HEK293 (cell line): ENCODE data around the gene MPHOSPH9.

Experiments used
- CTCF ChIA-PET: fragments of 350-600 bp; formaldehyde crosslinking; extraction: SDS; loops from one replicate; lab custom pipeline; 2021; ENCODE audit warnings: antibody characterized with exemption; lab: Yijun Ruan, JAX
- POLR2A ChIA-PET: fragments of 300-600 bp; formaldehyde crosslinking; extraction: SDS; loops from one replicate; lab custom pipeline; 2020; ENCODE audit warnings: antibody characterized with exemption, inconsistent platforms; lab: Yijun Ruan, JAX
- H3K27ac ChIP-seq: fragments of 200-500 bp; sonication (Bioruptor generic); 2 replicates; pipeline ENCODE4 v1.5.1; 2014; ENCODE audit warnings: low read depth, low read length, control low read depth, inconsistent platforms; ENCODE audit errors: extremely low read depth
- H3K36me3 ChIP-seq, 2 experiments: fragments of 200-500 bp in 1 of 2; sonication (Bioruptor generic) in 1 of 2; 1 replicate in 1 of 2; 2 replicates in 1 of 2; pipeline ENCODE4 v1.5.1; 2014 to 2017; ENCODE audit warnings: inconsistent platforms in 2 of 2, low read length in 2 of 2; ENCODE audit not compliant: control insufficient read depth in 2 of 2, insufficient read depth in 1 of 2
- H3K4me1 ChIP-seq: fragments of 200-500 bp; sonication (Bioruptor generic); 2 replicates; pipeline ENCODE4 v1.5.1; 2014; ENCODE audit warnings: mild to moderate bottlenecking, low read length, inconsistent platforms; ENCODE audit not compliant: control insufficient read depth, insufficient read depth
- H3K4me3 ChIP-seq: 2 replicates; pipeline ENCODE4 v1.5.1; 2011; ENCODE audit warnings: low read depth, mild to moderate bottlenecking, control low read depth, low read length, moderate library complexity
- H3K9me3 ChIP-seq: fragments of 200-500 bp; sonication (Bioruptor generic); 2 replicates; pipeline ENCODE4 v1.5.1; 2014; ENCODE audit warnings: low read depth, low read length, inconsistent platforms; ENCODE audit not compliant: control insufficient read depth, insufficient read depth
- FEZF1 ChIP-seq: fragments of 450-650 bp; formaldehyde crosslinking; IDR thresholded peaks from 2 replicates; pipeline ENCODE4 v1.5.1; 2016; ENCODE audit warnings: missing biosample characterization, missing genetic modification characterization
- ZEB2 ChIP-seq: fragments of 450-650 bp; formaldehyde crosslinking; IDR thresholded peaks from 2 replicates; pipeline ENCODE4 v1.5.1; 2016; ENCODE audit warnings: missing biosample characterization, missing genetic modification characterization
- ZNF335 ChIP-seq: fragments of 450-650 bp; formaldehyde crosslinking; conservative IDR thresholded peaks from 2 replicates; pipeline ENCODE4 v1.5.1; 2016; ENCODE audit warnings: missing biosample characterization, missing genetic modification characterization
- ZNF341 ChIP-seq: fragments of 450-650 bp; formaldehyde crosslinking; IDR thresholded peaks from 2 replicates; pipeline ENCODE4; 2016; ENCODE audit warnings: low read depth, missing biosample characterization, missing genetic modification characterization
- ZNF571 ChIP-seq: fragments of 450-650 bp; formaldehyde crosslinking; IDR thresholded peaks from 2 replicates; pipeline ENCODE4 v1.5.0; 2017; ENCODE audit warnings: missing biosample characterization, missing genetic modification characterization
- ZSCAN23 ChIP-seq: fragments of 450-650 bp; formaldehyde crosslinking; IDR thresholded peaks from 2 replicates; pipeline ENCODE4 v1.5.1; 2016; ENCODE audit warnings: missing biosample characterization, missing genetic modification characterization
- ZSCAN30 ChIP-seq: fragments of 450-650 bp; IDR thresholded peaks from 2 replicates; pipeline ENCODE4 v1.5.1; 2018; ENCODE audit warnings: missing biosample characterization, mild to moderate bottlenecking, missing genetic modification characterization, moderate library complexity
- TF ChIP-seq, protein P1 (sequence below): fragments of 450-650 bp; formaldehyde crosslinking; IDR thresholded peaks from 2 replicates; pipeline ENCODE4 v1.5.1; 2016; ENCODE audit warnings: missing biosample characterization, missing genetic modification characterization, borderline replicate concordance
- TF ChIP-seq, protein P2 (sequence below): fragments of 450-650 bp; formaldehyde crosslinking; IDR thresholded peaks from 2 replicates; pipeline ENCODE4 v1.5.1; 2016; ENCODE audit warnings: missing biosample characterization, missing genetic modification characterization
- TF ChIP-seq, protein P3 (sequence below): fragments of 450-650 bp; formaldehyde crosslinking; IDR thresholded peaks from 2 replicates; pipeline ENCODE4 v1.5.1; 2016; ENCODE audit warnings: missing biosample characterization, missing genetic modification characterization

Gene MPHOSPH9

DNA sequence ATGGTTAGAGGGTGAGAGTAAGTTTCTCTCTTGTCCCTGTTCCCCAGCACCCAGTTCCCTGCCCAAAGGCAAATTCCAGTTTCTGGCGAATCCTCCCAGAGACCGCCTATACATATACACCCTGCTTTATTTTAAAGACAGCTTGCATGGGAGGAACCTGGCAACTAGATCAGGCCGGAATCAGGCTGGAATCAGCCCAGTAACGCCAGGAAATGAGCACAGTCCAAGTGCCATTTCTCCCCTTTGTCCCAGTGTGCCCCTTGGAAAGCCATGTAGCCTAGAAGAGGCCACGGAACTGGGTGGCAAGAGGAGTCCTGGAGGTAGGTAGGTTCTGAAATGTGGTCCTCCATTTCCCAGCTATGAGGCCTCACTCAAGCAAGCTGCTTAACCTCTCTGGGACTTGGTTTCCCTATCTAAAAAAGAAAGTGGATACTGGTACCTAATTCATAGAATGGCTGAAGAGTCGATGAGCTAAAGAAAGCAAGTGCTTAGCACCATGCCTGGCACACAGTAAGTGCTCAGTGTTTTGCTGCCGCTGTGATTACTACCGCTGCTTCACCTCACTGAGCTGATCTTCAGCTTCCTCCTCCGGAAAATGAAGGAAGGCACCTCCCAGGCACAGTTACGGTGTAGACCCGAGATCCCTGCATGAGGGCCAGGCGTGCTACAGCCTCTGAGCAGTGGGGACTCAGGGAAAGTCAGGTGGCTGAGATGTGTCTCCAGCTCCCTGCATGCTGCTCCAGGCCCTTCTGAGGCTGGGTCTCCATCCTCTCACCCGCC, 118.4 kb downstream of the MPHOSPH9 start:
- H3K9me3 ChIP-seq, result no peaks in the 10 kb centered on the region
- H3K4me3 ChIP-seq, result no peak overlapping the region
- no peak overlapping the region for H3K27ac ChIP-seq
- ChIA-PET CTCF (no interaction called here), POLR2A (interaction anchor here (0.6 kb wide), 1 partner anchor 39 kb away, joined by 5 read pairs; no protein-coding TSS in a partner anchor)
- no peaks in the 10 kb centered on the region for H3K36me3 ChIP-seq
- no peaks in the 10 kb centered on the region; the same call in 1 of the 2 replicates for H3K4me1 ChIP-seq
- TF ChIP-seq, protein P1, sequence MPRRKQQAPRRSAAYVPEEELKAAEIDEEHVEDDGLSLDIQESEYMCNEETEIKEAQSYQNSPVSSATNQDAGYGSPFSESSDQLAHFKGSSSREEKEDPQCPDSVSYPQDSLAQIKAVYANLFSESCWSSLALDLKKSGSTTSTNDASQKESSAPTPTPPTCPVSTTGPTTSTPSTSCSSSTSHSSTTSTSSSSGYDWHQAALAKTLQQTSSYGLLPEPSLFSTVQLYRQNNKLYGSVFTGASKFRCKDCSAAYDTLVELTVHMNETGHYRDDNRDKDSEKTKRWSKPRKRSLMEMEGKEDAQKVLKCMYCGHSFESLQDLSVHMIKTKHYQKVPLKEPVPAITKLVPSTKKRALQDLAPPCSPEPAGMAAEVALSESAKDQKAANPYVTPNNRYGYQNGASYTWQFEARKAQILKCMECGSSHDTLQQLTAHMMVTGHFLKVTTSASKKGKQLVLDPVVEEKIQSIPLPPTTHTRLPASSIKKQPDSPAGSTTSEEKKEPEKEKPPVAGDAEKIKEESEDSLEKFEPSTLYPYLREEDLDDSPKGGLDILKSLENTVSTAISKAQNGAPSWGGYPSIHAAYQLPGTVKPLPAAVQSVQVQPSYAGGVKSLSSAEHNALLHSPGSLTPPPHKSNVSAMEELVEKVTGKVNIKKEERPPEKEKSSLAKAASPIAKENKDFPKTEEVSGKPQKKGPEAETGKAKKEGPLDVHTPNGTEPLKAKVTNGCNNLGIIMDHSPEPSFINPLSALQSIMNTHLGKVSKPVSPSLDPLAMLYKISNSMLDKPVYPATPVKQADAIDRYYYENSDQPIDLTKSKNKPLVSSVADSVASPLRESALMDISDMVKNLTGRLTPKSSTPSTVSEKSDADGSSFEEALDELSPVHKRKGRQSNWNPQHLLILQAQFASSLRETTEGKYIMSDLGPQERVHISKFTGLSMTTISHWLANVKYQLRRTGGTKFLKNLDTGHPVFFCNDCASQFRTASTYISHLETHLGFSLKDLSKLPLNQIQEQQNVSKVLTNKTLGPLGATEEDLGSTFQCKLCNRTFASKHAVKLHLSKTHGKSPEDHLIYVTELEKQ (tag by site-specific recombination), result no peak
- no peak for TF ChIP-seq ZNF341 (tag by site-specific recombination)
- TF ChIP-seq ZNF335 (tag by site-specific recombination), result no peak
- TF ChIP-seq ZSCAN23 (tag by site-specific recombination), result no peak
- no peak for TF ChIP-seq FEZF1
- TF ChIP-seq ZNF571 (tag by site-specific recombination), result no peak
- TF ChIP-seq ZEB2 (tag by site-specific recombination), result no peak
- TF ChIP-seq, protein P2, sequence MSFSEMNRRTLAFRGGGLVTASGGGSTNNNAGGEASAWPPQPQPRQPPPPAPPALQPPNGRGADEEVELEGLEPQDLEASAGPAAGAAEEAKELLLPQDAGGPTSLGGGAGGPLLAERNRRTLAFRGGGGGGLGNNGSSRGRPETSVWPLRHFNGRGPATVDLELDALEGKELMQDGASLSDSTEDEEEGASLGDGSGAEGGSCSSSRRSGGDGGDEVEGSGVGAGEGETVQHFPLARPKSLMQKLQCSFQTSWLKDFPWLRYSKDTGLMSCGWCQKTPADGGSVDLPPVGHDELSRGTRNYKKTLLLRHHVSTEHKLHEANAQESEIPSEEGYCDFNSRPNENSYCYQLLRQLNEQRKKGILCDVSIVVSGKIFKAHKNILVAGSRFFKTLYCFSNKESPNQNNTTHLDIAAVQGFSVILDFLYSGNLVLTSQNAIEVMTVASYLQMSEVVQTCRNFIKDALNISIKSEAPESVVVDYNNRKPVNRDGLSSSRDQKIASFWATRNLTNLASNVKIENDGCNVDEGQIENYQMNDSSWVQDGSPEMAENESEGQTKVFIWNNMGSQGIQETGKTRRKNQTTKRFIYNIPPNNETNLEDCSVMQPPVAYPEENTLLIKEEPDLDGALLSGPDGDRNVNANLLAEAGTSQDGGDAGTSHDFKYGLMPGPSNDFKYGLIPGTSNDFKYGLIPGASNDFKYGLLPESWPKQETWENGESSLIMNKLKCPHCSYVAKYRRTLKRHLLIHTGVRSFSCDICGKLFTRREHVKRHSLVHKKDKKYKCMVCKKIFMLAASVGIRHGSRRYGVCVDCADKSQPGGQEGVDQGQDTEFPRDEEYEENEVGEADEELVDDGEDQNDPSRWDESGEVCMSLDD (tag by site-specific recombination), result no peak

DNA sequence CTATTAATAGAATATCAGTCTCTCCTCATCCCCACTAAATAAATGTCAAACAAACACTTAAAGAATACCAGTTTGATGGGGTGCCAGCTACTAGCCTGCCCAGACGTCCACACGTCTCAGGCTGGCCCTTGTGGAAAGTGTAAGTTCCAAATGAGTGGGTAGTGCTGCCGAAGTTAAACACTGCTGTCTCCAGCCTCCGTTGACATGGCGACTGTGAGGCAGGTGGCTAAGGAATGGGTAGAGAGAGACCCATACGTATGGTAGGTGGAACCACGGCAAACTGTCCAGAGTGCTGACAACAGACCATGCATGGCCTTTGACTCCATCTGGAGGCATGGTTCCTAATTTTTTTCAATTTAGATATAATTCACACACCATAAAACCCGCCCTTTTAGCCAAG, 119.9 kb downstream of the MPHOSPH9 start:
- no peaks in the 10 kb centered on the region for H3K9me3 ChIP-seq
- H3K4me1 ChIP-seq, result no peaks in the 10 kb centered on the region; the same call in 1 of the 2 replicates
- ChIA-PET POLR2A (no interaction called here), CTCF (no interaction called here)
- TF ChIP-seq ZSCAN30, result no peak
- TF ChIP-seq, protein P3, sequence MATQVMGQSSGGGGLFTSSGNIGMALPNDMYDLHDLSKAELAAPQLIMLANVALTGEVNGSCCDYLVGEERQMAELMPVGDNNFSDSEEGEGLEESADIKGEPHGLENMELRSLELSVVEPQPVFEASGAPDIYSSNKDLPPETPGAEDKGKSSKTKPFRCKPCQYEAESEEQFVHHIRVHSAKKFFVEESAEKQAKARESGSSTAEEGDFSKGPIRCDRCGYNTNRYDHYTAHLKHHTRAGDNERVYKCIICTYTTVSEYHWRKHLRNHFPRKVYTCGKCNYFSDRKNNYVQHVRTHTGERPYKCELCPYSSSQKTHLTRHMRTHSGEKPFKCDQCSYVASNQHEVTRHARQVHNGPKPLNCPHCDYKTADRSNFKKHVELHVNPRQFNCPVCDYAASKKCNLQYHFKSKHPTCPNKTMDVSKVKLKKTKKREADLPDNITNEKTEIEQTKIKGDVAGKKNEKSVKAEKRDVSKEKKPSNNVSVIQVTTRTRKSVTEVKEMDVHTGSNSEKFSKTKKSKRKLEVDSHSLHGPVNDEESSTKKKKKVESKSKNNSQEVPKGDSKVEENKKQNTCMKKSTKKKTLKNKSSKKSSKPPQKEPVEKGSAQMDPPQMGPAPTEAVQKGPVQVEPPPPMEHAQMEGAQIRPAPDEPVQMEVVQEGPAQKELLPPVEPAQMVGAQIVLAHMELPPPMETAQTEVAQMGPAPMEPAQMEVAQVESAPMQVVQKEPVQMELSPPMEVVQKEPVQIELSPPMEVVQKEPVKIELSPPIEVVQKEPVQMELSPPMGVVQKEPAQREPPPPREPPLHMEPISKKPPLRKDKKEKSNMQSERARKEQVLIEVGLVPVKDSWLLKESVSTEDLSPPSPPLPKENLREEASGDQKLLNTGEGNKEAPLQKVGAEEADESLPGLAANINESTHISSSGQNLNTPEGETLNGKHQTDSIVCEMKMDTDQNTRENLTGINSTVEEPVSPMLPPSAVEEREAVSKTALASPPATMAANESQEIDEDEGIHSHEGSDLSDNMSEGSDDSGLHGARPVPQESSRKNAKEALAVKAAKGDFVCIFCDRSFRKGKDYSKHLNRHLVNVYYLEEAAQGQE (tag by site-specific recombination), result 0 out of 2 replicates have a peak, but pooled peaks have one; percentile 44
- H3K4me3 ChIP-seq, result no peak overlapping the region
- no peaks in the 10 kb centered on the region for H3K36me3 ChIP-seq
- H3K27ac ChIP-seq, result no peak overlapping the region
